Measurements from ENCODE around the gene CAPN2. TPM values are rescaled to one million over a fixed set of nuclear protein-coding genes. Genes with fewer than 3 reads are reported as not detected.

Gene CAPN2
- total RNA-seq, 1 donor = 340 TPM

DNA sequence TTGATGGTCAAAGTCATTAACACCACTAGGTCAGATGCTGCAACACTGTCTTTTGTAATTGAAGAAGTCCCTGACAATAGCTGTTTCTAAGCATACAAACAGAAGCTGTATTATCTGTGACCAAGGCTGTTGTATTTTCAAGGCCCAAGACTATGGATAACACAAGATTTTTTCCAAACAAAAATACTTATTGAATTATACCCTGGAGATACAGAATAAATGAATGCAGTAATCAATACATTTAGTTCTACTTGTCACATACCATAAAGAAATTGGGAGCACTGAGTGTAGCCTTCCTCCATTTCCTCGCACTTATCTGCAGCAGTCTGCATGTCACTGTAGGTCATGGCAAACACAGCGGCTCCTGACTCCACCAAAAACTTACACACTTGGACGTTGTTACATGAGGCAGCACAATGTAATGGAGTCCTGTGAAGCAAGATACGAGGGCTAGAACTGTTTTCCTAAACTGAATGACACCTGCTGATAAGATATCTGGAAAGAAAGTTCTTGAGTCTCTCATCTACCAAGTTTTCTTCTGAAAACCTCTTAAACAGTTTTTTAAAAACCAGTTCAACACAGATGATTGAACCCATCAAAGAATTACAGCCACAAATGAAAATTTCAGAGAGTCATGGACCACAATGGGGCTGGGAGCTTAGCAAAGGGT lies 76.5 kb downstream of the CAPN2 start:
- Histone ChIP-seq H3K27ac (ENCODE audit: low read depth, low read length) (no peak overlapping the region), H3K27me3 (ENCODE audit: insufficient read depth, low read length) (no peaks in the 10 kb centered on the region), H3K9me3 (ENCODE audit: low read depth, low read length) (no peaks in the 10 kb centered on the region), H3K4me3 (ENCODE audit: insufficient read depth, low read length) (no peak overlapping the region), H3K36me3 (ENCODE audit: insufficient read depth, low read length) (peaks cover 14% of the 10 kb centered on the region), H2AFZ (ENCODE audit: low read length) (no peak overlapping the region), H4K20me1 (ENCODE audit: insufficient read depth, low read length) (no peaks in the 10 kb centered on the region), H3K79me2 (ENCODE audit: insufficient read depth, low read length) (peaks cover 2% of the 10 kb centered on the region), H3K4me2 (ENCODE audit: insufficient read depth, low read length) (no peak overlapping the region), H3K4me1 (ENCODE audit: insufficient read depth, low read length) (no peaks in the 10 kb centered on the region)
- TF ChIP-seq, protein P1, sequence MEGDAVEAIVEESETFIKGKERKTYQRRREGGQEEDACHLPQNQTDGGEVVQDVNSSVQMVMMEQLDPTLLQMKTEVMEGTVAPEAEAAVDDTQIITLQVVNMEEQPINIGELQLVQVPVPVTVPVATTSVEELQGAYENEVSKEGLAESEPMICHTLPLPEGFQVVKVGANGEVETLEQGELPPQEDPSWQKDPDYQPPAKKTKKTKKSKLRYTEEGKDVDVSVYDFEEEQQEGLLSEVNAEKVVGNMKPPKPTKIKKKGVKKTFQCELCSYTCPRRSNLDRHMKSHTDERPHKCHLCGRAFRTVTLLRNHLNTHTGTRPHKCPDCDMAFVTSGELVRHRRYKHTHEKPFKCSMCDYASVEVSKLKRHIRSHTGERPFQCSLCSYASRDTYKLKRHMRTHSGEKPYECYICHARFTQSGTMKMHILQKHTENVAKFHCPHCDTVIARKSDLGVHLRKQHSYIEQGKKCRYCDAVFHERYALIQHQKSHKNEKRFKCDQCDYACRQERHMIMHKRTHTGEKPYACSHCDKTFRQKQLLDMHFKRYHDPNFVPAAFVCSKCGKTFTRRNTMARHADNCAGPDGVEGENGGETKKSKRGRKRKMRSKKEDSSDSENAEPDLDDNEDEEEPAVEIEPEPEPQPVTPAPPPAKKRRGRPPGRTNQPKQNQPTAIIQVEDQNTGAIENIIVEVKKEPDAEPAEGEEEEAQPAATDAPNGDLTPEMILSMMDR (IDR thresholded peaks at IDR 0.05; ENCODE audit: extremely low read depth, low read depth, low read length) = no peak
- DNase-seq (ENCODE audit: insufficient read length, low spot score, missing footprints) = no peak

DNA sequence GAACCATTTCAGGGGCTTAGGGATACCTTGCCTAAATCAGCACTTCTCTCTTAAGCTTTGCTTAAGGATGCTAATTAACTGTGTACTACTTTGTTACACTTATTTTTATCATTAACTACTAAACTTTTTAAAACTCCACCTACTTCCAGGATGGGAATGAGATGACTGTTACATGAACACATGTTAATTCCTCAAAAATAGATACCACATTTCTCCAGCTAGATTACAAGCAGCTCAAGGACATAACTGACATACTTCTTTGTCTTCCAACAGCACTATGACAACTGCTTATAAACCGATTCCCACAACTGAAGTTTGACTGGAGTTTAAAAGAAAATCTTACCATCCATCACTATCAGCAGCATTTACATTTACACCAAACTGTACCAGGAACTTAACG lies 79.7 kb downstream of the CAPN2 start:
- no peak for DNase-seq (ENCODE audit: insufficient read length, low spot score, missing footprints)
- H3K4me3 ChIP-seq (ENCODE audit: insufficient read depth, low read length) = no peak overlapping the region
- H3K27ac ChIP-seq (ENCODE audit: low read depth, low read length) = no peak overlapping the region
- no peaks in the 10 kb centered on the region for H4K20me1 ChIP-seq (ENCODE audit: insufficient read depth, low read length)
- H2AFZ ChIP-seq (ENCODE audit: low read length) = no peak overlapping the region
- TF ChIP-seq, protein P1 (IDR thresholded peaks at IDR 0.05; ENCODE audit: extremely low read depth, low read depth, low read length) = no peak
- no peak overlapping the region for H3K4me2 ChIP-seq (ENCODE audit: insufficient read depth, low read length)
- H3K9me3 ChIP-seq (ENCODE audit: low read depth, low read length) = no peaks in the 10 kb centered on the region
- H3K4me1 ChIP-seq (ENCODE audit: insufficient read depth, low read length) = no peaks in the 10 kb centered on the region
- peaks cover 7% of the 10 kb centered on the region for H3K79me2 ChIP-seq (ENCODE audit: insufficient read depth, low read length)
- no peaks in the 10 kb centered on the region for H3K27me3 ChIP-seq (ENCODE audit: insufficient read depth, low read length)
- H3K36me3 ChIP-seq (ENCODE audit: insufficient read depth, low read length) = peaks cover 27% of the 10 kb centered on the region

DNA sequence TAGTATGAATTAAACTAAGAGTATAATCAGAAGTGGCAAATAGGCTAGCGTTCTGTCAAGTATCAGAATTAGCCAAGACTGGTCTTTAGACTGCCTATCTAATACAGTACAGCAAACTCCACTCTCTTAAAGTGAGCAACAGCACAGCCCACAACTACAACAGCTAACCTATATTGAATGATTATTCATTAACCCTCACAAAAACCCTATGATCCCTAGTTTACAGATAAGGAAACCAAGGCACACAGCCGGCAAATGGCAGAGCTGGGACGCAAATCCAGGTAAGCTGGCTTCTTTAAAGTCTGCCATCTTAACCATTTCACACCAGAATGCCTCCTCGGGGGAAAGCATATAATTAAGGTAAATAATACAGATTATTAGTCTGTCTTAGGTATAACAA lies 81.4 kb downstream of the CAPN2 start:
- H3K27ac ChIP-seq (ENCODE audit: low read depth, low read length) = no peak overlapping the region
- H3K36me3 ChIP-seq (ENCODE audit: insufficient read depth, low read length) = peaks cover 38% of the 10 kb centered on the region
- H3K4me2 ChIP-seq (ENCODE audit: insufficient read depth, low read length) = no peak overlapping the region
- H3K27me3 ChIP-seq (ENCODE audit: insufficient read depth, low read length) = no peaks in the 10 kb centered on the region
- TF ChIP-seq, protein P1 (IDR thresholded peaks at IDR 0.05; ENCODE audit: extremely low read depth, low read depth, low read length) = no peak
- H4K20me1 ChIP-seq (ENCODE audit: insufficient read depth, low read length) = no peaks in the 10 kb centered on the region
- H3K79me2 ChIP-seq (ENCODE audit: insufficient read depth, low read length) = peaks cover 7% of the 10 kb centered on the region
- DNase-seq (ENCODE audit: insufficient read length, low spot score, missing footprints) = no peak
- H3K4me3 ChIP-seq (ENCODE audit: insufficient read depth, low read length) = no peak overlapping the region
- no peaks in the 10 kb centered on the region for H3K4me1 ChIP-seq (ENCODE audit: insufficient read depth, low read length)
- H2AFZ ChIP-seq (ENCODE audit: low read length) = no peak overlapping the region
- H3K9me3 ChIP-seq (ENCODE audit: low read depth, low read length) = no peaks in the 10 kb centered on the region

DNA sequence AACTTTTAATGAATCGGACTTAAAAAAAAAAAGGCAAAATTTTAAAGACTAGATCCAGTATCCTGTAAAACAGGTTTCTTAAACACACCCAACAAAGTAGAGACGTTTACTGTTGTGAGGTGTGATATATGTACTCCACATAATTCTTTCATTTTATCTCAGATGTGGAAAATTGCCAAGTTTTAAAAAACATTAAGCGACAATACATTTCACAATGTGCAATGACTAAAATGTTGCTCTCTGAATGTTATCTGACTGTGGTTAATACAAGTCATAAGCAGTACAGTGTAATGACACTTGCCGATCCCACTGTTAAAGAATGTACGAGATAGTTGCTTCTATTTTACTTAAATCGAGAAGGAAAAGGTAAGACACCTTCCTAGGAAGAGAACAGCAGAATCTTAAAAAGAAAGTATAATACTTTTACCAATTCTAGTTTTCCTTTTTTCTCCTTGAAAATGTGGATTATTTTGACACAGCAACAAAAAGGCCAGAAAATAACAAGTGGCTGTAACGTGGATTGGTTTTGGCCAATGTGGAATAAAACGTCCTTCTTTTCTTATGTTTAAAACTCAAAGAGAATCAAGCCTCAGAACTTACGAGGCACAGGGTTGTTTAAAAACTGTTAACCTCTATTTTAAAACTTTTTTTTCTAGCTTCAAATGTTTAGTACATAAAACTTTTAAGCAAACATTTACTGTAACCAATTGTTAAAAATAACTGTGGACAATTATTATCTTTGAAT lies 82.0 kb downstream of the CAPN2 start:
- peaks cover 7% of the 10 kb centered on the region for H3K79me2 ChIP-seq (ENCODE audit: insufficient read depth, low read length)
- H4K20me1 ChIP-seq (ENCODE audit: insufficient read depth, low read length) = no peaks in the 10 kb centered on the region
- no peak overlapping the region for H3K4me3 ChIP-seq (ENCODE audit: insufficient read depth, low read length)
- H3K4me1 ChIP-seq (ENCODE audit: insufficient read depth, low read length) = no peaks in the 10 kb centered on the region
- TF ChIP-seq, protein P1 (IDR thresholded peaks at IDR 0.05; ENCODE audit: extremely low read depth, low read depth, low read length) = no peak
- H3K27me3 ChIP-seq (ENCODE audit: insufficient read depth, low read length) = no peaks in the 10 kb centered on the region
- H3K27ac ChIP-seq (ENCODE audit: low read depth, low read length) = no peak overlapping the region
- H2AFZ ChIP-seq (ENCODE audit: low read length) = no peak overlapping the region
- DNase-seq (ENCODE audit: insufficient read length, low spot score, missing footprints) = no peak
- peaks cover 41% of the 10 kb centered on the region for H3K36me3 ChIP-seq (ENCODE audit: insufficient read depth, low read length)
- H3K9me3 ChIP-seq (ENCODE audit: low read depth, low read length) = no peaks in the 10 kb centered on the region
- no peak overlapping the region for H3K4me2 ChIP-seq (ENCODE audit: insufficient read depth, low read length)
